K562 (cell line): ENCODE data around the gene BEST2. TPM values are rescaled to one million over a fixed set of nuclear protein-coding genes. Genes with fewer than 3 reads are reported as not detected.

Experiments
- ATF7 ChIP-seq: fragments of 450-650 bp; IDR thresholded peaks from 2 replicates; pipeline ENCODE4 v1.7.1; 2014; ENCODE audit warnings: mild to moderate bottlenecking, moderate library complexity
- CHD2 ChIP-seq: IDR thresholded peaks from 2 replicates; pipeline ENCODE4 v1.6.1; 2011; ENCODE audit warnings: low read depth, low read length
- EP300 ChIP-seq: IDR thresholded peaks from 2 replicates; pipeline ENCODE4 v1.6.1; 2012; ENCODE audit warnings: low read length, improper control_type of control experiment
- IFI16 ChIP-seq: fragments of 250-450 bp; sonication (Bioruptor Pico); IDR thresholded peaks from 2 replicates; pipeline ENCODE4 v2.1.2; 2022; ENCODE audit warnings: mild to moderate bottlenecking, inconsistent platforms
- ILK ChIP-seq: fragments of 450-650 bp; IDR thresholded peaks from 2 replicates; pipeline ENCODE4 v1.6.1; 2016; ENCODE audit warnings: missing genetic modification characterization, low read depth, mild to moderate bottlenecking, missing compliant biosample characterization, moderate library complexity, borderline replicate concordance
- KLF16 ChIP-seq: IDR thresholded peaks from 2 replicates; pipeline ENCODE4 v1.6.1; 2016; ENCODE audit warnings: antibody characterized with exemption
- MBD2 ChIP-seq: sonication (generic); IDR thresholded peaks from 2 replicates; pipeline ENCODE4 v1.6.1; 2016; ENCODE audit warnings: low read depth, borderline replicate concordance
- NFE2 ChIP-seq: IDR thresholded peaks from 2 replicates; pipeline ENCODE4 v1.6.1; 2014; ENCODE audit warnings: antibody characterized with exemption, low read depth
- TBL1XR1 ChIP-seq, 2 experiments: IDR thresholded peaks; 2 replicates each; pipeline ENCODE4 v1.6.1; 2012; ENCODE audit warnings: improper control_type of control experiment in 2 of 2, low read length in 2 of 2, mild to moderate bottlenecking in 1 of 2
- TRIM28 ChIP-seq: fragments of 450-650 bp; IDR thresholded peaks from 2 replicates; pipeline ENCODE4 v1.6.1; 2017
- ZNF143 ChIP-seq: sonication (generic); formaldehyde crosslinking; IDR thresholded peaks from 2 replicates; pipeline ENCODE4 v1.9.0; 2022; ENCODE audit warnings: mild to moderate bottlenecking, missing genetic modification reagents
- polyA plus RNA-seq, 8 experiments: library from polyadenylated mRNA; depleted of rRNA in 4 of 8; stranded (reverse) in 5 of 8; unstranded in 3 of 8; fragments of >200 nt; fragmentation: Nextera tagmentation in 2 of 8; fragmentation: Illumina TruSeq in 1 of 8; extraction: Ambion mirVana in 2 of 8; extraction: Trizol in 1 of 8; gene quantifications; 2 replicates each; pipeline versions ENCODE4 v1.2.1 to v1.2.3, GENCODE V29; 2011 to 2014; ENCODE audit warnings: inconsistent platforms in 1 of 8, missing spikeins in 1 of 8
- total RNA-seq, 7 experiments: library from RNA; depleted of rRNA in 6 of 7; stranded (reverse); fragments of >200 nt in 6 of 7; fragmentation: Illumina TruSeq in 2 of 7; extraction: Trizol in 2 of 7; gene quantifications; 2 replicates each; pipeline versions ENCODE4 v1.2.1 to v1.2.3, GENCODE V29; 2011 to 2021; ENCODE audit warnings: low replicate concordance in 1 of 7
- TF ChIP-seq, protein P1 (sequence below): sonication (generic); formaldehyde crosslinking; IDR thresholded peaks from 2 replicates; pipeline ENCODE4 v1.8.0; 2022; ENCODE audit warnings: mild to moderate bottlenecking, missing genetic modification reagents
- TF ChIP-seq, protein P2 (sequence below): fragments of 250-450 bp; sonication (Bioruptor Pico); IDR thresholded peaks from 2 replicates; pipeline ENCODE4 v1.4.0; 2020
- TF ChIP-seq, protein P3 (sequence below): sonication (generic); formaldehyde crosslinking; IDR thresholded peaks from 2 replicates; pipeline ENCODE4 v1.8.0; 2022; ENCODE audit warnings: missing genetic modification reagents, mild to moderate bottlenecking, borderline replicate concordance
- TF ChIP-seq, protein P4 (sequence below), 2 experiments: fragments of 200-800 bp in 1 of 2; sonication (Bioruptor generic) in 1 of 2; sonication (generic) in 1 of 2; formaldehyde crosslinking in 1 of 2; IDR thresholded peaks in 1 of 2; conservative IDR thresholded peaks in 1 of 2; 2 replicates each; pipeline versions ENCODE4 v1.5.0 to v1.6.1; 2016 to 2020; ENCODE audit warnings: missing compliant biosample characterization in 1 of 2, missing genetic modification characterization in 1 of 2, missing genetic modification reagents in 1 of 2

BEST2 gene
- total and polyA plus RNA-seq, 9 of the 15 experiments (the other 6 are each of a cell fraction or from before 2014, with no cell fraction given), result not detected

DNA sequence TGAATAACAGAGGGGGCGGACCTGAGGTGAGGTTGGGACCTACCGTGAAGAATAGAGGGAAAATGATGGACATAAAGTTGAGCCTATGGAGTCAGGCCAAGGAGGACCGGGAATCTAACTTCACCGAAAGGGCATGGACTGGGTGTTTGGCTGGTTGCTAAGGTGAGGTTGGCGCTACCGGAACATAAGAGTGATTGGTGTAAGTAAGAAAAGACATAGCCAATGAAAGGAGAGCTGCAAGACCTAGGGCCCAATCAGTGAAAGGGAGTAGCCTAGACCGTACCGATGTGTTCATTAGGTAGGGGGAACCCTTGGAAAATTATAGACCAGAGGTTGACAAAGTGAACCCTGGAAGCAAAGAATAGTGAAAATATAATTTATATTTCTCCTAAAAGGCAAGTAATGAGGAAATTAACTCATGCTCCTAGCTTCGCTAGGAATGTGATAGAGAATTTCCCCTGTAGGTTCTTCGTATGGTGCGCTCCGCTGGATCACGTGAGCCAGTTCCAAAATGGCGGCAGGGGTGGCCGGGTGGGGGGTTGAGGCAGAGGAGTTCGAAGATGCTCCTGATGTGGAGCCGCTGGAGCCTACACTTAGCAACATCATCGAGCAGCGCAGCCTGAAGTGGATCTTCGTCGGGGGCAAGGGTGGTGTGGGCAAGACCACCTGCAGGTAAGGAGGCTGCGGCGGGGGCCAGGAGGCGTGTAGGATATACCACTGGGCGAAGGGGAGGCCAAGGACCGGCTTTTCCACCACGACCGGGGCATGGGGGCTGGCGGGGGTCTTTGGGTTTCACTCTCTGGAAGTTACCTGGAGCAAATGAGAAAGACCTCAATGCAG is 14.4 kb upstream of the BEST2 start, which contains the start of gene GET3 (continued):
- TF ChIP-seq, protein P1, sequence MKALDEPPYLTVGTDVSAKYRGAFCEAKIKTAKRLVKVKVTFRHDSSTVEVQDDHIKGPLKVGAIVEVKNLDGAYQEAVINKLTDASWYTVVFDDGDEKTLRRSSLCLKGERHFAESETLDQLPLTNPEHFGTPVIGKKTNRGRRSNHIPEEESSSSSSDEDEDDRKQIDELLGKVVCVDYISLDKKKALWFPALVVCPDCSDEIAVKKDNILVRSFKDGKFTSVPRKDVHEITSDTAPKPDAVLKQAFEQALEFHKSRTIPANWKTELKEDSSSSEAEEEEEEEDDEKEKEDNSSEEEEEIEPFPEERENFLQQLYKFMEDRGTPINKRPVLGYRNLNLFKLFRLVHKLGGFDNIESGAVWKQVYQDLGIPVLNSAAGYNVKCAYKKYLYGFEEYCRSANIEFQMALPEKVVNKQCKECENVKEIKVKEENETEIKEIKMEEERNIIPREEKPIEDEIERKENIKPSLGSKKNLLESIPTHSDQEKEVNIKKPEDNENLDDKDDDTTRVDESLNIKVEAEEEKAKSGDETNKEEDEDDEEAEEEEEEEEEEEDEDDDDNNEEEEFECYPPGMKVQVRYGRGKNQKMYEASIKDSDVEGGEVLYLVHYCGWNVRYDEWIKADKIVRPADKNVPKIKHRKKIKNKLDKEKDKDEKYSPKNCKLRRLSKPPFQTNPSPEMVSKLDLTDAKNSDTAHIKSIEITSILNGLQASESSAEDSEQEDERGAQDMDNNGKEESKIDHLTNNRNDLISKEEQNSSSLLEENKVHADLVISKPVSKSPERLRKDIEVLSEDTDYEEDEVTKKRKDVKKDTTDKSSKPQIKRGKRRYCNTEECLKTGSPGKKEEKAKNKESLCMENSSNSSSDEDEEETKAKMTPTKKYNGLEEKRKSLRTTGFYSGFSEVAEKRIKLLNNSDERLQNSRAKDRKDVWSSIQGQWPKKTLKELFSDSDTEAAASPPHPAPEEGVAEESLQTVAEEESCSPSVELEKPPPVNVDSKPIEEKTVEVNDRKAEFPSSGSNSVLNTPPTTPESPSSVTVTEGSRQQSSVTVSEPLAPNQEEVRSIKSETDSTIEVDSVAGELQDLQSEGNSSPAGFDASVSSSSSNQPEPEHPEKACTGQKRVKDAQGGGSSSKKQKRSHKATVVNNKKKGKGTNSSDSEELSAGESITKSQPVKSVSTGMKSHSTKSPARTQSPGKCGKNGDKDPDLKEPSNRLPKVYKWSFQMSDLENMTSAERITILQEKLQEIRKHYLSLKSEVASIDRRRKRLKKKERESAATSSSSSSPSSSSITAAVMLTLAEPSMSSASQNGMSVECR, result peak; percentile 54; the same call in 1 of the 2 replicates
- TF ChIP-seq, protein P2, sequence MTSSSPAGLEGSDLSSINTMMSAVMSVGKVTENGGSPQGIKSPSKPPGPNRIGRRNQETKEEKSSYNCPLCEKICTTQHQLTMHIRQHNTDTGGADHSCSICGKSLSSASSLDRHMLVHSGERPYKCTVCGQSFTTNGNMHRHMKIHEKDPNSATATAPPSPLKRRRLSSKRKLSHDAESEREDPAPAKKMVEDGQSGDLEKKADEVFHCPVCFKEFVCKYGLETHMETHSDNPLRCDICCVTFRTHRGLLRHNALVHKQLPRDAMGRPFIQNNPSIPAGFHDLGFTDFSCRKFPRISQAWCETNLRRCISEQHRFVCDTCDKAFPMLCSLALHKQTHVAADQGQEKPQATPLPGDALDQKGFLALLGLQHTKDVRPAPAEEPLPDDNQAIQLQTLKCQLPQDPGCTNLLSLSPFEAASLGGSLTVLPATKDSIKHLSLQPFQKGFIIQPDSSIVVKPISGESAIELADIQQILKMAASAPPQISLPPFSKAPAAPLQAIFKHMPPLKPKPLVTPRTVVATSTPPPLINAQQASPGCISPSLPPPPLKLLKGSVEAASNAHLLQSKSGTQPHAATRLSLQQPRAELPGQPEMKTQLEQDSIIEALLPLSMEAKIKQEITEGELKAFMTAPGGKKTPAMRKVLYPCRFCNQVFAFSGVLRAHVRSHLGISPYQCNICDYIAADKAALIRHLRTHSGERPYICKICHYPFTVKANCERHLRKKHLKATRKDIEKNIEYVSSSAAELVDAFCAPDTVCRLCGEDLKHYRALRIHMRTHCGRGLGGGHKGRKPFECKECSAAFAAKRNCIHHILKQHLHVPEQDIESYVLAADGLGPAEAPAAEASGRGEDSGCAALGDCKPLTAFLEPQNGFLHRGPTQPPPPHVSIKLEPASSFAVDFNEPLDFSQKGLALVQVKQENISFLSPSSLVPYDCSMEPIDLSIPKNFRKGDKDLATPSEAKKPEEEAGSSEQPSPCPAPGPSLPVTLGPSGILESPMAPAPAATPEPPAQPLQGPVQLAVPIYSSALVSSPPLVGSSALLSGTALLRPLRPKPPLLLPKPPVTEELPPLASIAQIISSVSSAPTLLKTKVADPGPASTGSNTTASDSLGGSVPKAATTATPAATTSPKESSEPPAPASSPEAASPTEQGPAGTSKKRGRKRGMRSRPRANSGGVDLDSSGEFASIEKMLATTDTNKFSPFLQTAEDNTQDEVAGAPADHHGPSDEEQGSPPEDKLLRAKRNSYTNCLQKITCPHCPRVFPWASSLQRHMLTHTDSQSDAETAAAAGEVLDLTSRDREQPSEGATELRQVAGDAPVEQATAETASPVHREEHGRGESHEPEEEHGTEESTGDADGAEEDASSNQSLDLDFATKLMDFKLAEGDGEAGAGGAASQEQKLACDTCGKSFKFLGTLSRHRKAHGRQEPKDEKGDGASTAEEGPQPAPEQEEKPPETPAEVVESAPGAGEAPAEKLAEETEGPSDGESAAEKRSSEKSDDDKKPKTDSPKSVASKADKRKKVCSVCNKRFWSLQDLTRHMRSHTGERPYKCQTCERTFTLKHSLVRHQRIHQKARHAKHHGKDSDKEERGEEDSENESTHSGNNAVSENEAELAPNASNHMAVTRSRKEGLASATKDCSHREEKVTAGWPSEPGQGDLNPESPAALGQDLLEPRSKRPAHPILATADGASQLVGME (CRISPR knock-in tag), result peak; percentile 89; the same call in 1 of the 2 replicates
- TF ChIP-seq KLF16 (no peak), NFE2 (no peak), TRIM28 (peak; percentile 53; the same call in 1 of the 2 replicates), CHD2 (peak; percentile 85), TBL1XR1 (IDR thresholded peaks at IDR 0.05; ENCODE audit: low read length in 2 of 2) (no peak), EP300 (no peak; the same call in 1 of the 2 replicates), MBD2 (peak; percentile 72), ZNF143 (no peak), IFI16 (CRISPR knock-in tag) (no peak), ATF7 (peak; percentile 99), ILK (tag) (no peak)
- TF ChIP-seq, protein P3, sequence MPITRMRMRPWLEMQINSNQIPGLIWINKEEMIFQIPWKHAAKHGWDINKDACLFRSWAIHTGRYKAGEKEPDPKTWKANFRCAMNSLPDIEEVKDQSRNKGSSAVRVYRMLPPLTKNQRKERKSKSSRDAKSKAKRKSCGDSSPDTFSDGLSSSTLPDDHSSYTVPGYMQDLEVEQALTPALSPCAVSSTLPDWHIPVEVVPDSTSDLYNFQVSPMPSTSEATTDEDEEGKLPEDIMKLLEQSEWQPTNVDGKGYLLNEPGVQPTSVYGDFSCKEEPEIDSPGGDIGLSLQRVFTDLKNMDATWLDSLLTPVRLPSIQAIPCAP, result no peak
- TF ChIP-seq, protein P4, sequence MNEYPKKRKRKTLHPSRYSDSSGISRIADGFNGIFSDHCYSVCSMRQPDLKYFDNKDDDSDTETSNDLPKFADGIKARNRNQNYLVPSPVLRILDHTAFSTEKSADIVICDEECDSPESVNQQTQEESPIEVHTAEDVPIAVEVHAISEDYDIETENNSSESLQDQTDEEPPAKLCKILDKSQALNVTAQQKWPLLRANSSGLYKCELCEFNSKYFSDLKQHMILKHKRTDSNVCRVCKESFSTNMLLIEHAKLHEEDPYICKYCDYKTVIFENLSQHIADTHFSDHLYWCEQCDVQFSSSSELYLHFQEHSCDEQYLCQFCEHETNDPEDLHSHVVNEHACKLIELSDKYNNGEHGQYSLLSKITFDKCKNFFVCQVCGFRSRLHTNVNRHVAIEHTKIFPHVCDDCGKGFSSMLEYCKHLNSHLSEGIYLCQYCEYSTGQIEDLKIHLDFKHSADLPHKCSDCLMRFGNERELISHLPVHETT (CRISPR knock-in tag; conservative IDR thresholded peaks at IDR 0.05 in 1 of 2, IDR thresholded peaks at IDR 0.05 in 1 of 2), result no peak; a peak in 1 of 4 replicates
